Fibroblast of skin of left biceps (primary cell): Measurements from ENCODE around the gene OR11A1.

Experiments
- DNase-seq, 2 experiments: peaks; one replicate each; pipeline ENCODE4 v3.0.0-alpha.2; 2013; ENCODE audit warnings: low read depth in 2 of 2

The OR11A1 gene

GRCh38 chr6:29456971-29457370 is at the start of gene OR11A1, which contains the start of gene OR2H1:
TSS of gene OR11A1 (minus strand) at chr6:29457071. CDS start at chr6:29427641, 29,430 bp downstream.
TSS of gene OR2H1 (plus strand) at chr6:29457155. CDS start at chr6:29461770, 4,615 bp downstream.
- no peak for DNase-seq

GRCh38 chr6:29506446-29507067 is 49.7 kb upstream of the OR11A1 start:
- DNase-seq = no peak

- no peak for DNase-seq
Measured at GRCh38 chr6:29505808-29506207, 48.9 kb upstream of the OR11A1 start.

- DNase-seq = no peak
Measured at GRCh38 chr6:29504961-29505360, 48.1 kb upstream of the OR11A1 start.

GRCh38 chr6:29502597-29502996 is 45.7 kb upstream of the OR11A1 start:
- DNase-seq = no peak

GRCh38 chr6:29502181-29502580 is 45.3 kb upstream of the OR11A1 start:
- no peak for DNase-seq

- DNase-seq = no peak
Measured at GRCh38 chr6:29501106-29501505, 44.2 kb upstream of the OR11A1 start.

GRCh38 chr6:29500594-29500993 is 43.7 kb upstream of the OR11A1 start:
- DNase-seq = no peak

- no peak for DNase-seq
Measured at GRCh38 chr6:29499704-29500103, 42.8 kb upstream of the OR11A1 start.

- no peak for DNase-seq
Measured at GRCh38 chr6:29496961-29497360, 40.1 kb upstream of the OR11A1 start.

GRCh38 chr6:29495571-29495970 is 38.7 kb upstream of the OR11A1 start:
- no peak for DNase-seq

- no peak for DNase-seq
Measured at GRCh38 chr6:29494131-29494530, 37.3 kb upstream of the OR11A1 start.

- DNase-seq = no peak
Measured at GRCh38 chr6:29493261-29493660, 36.4 kb upstream of the OR11A1 start.

GRCh38 chr6:29491574-29491973 is 34.7 kb upstream of the OR11A1 start:
- no peak for DNase-seq

GRCh38 chr6:29490552-29490951 is 33.7 kb upstream of the OR11A1 start:
- no peak for DNase-seq

- DNase-seq = no peak
Measured at GRCh38 chr6:29490055-29490454, 33.2 kb upstream of the OR11A1 start.

- no peak for DNase-seq
Measured at GRCh38 chr6:29489286-29489685, 32.4 kb upstream of the OR11A1 start.

GRCh38 chr6:29488874-29489273 is 32.0 kb upstream of the OR11A1 start:
- no peak for DNase-seq

- no peak for DNase-seq
Measured at GRCh38 chr6:29487660-29488059, 30.8 kb upstream of the OR11A1 start, which contains the start of gene MAS1L. TSS of gene MAS1L (minus strand) at chr6:29487956. CDS start at chr6:29487902, 54 bp downstream.

- no peak for DNase-seq
Measured at GRCh38 chr6:29487131-29487530, 30.3 kb upstream of the OR11A1 start.

- no peak for DNase-seq
Measured at GRCh38 chr6:29486577-29486976, 29.7 kb upstream of the OR11A1 start.

- DNase-seq = no peak
Measured at GRCh38 chr6:29483735-29484134, 26.9 kb upstream of the OR11A1 start.

- no peak for DNase-seq
Measured at GRCh38 chr6:29483186-29483585, 26.3 kb upstream of the OR11A1 start.

GRCh38 chr6:29479560-29479959 is 22.7 kb upstream of the OR11A1 start:
- no peak for DNase-seq
